HCT116 (cell line): ENCODE results near the gene NXPH1.
A peak's percentile ranks its signal among the peaks of the same experiment; 100 is the strongest.

Experiments
- CEBPB ChIP-seq: IDR thresholded peaks from 2 replicates; pipeline ENCODE4 v1.6.1; 2012; ENCODE audit warnings: low read depth
- CTCF ChIP-seq, 3 experiments: fragments of 200-600 bp in 1 of 3; sonication (generic) in 1 of 3; IDR thresholded peaks in 2 of 3; conservative IDR thresholded peaks in 1 of 3; 2 replicates each; pipeline ENCODE4 v1.5.1; 2012 to 2017; ENCODE audit warnings: low read depth in 2 of 3, low read length in 2 of 3, antibody characterized with exemption in 1 of 3, borderline replicate concordance in 1 of 3, control low read depth in 1 of 3, mild to moderate bottlenecking in 1 of 3, mixed read lengths in 1 of 3, mixed run types in 1 of 3, moderate library complexity in 1 of 3; ENCODE audit not compliant: insufficient read depth in 1 of 3
- EZH2 ChIP-seq: fragments of 200-600 bp; sonication (generic); IDR thresholded peaks from 2 replicates; pipeline ENCODE4 v1.6.1; 2017; ENCODE audit warnings: antibody characterized with exemption, mixed run types
- EZH2phosphoT487 ChIP-seq: fragments of 200-600 bp; IDR thresholded peaks from 2 replicates; pipeline ENCODE4 v1.6.1; 2018; ENCODE audit warnings: antibody characterized with exemption, borderline replicate concordance
- TCF7L2 ChIP-seq: IDR thresholded peaks from 2 replicates; pipeline ENCODE4 v1.7.0; 2011; ENCODE audit warnings: borderline replicate concordance, inconsistent platforms; ENCODE audit not compliant: insufficient read depth, insufficient read length; ENCODE audit errors: extremely low read depth

GRCh38 chr7:8418629-8419245, 14.7 kb upstream of the NXPH1 start:
- no peak for TF ChIP-seq TCF7L2
- TF ChIP-seq CTCF (IDR thresholded peaks at IDR 0.05 in 2 of 3, conservative IDR thresholded peaks at IDR 0.05 in 1 of 3; ENCODE audit: borderline replicate concordance in 1 of 3, insufficient read depth in 1 of 3, low read depth in 2 of 3, low read length in 2 of 3): peak; percentile 42 to 87 (median 71); a peak in 5 of 6 replicates
- TF ChIP-seq EZH2: no peak
- no peak for TF ChIP-seq CEBPB
- no peak for TF ChIP-seq EZH2phosphoT487
